Activated CD4-positive, alpha-beta T cell treated with anti-CD3 and anti-CD28 coated beads, Interleukin-2, amount 50 U/mL, for 1 hour (primary cell): Measurements from ENCODE around the gene TADA2A.

Source experiments
- DNase-seq: peaks from one replicate; pipeline ENCODE4 v3.0.0-alpha.2; 2020

Gene TADA2A

GRCh38 chr17:37465069-37465616, 58.5 kb downstream of the TADA2A start:
- DNase-seq: no peak

GRCh38 chr17:37466471-37466870, 59.8 kb downstream of the TADA2A start:
- DNase-seq: no peak

- no peak for DNase-seq
Measured at GRCh38 chr17:37470181-37470580, 63.5 kb downstream of the TADA2A start.

- DNase-seq: no peak
Measured at GRCh38 chr17:37475731-37476420, 69.2 kb downstream of the TADA2A start.

- DNase-seq: no peak
Measured at GRCh38 chr17:37476431-37477120, 69.9 kb downstream of the TADA2A start.

GRCh38 chr17:37478187-37478586, 71.5 kb downstream of the TADA2A start:
- no peak for DNase-seq

GRCh38 chr17:37479025-37479424, 72.3 kb downstream of the TADA2A start:
- no peak for DNase-seq

GRCh38 chr17:37480427-37480826, 73.7 kb downstream of the TADA2A start:
- no peak for DNase-seq

- no peak for DNase-seq
Measured at GRCh38 chr17:37481001-37481665, 74.4 kb downstream of the TADA2A start.

- DNase-seq: no peak
Measured at GRCh38 chr17:37483311-37484039, 76.8 kb downstream of the TADA2A start.

- DNase-seq: no peak
Measured at GRCh38 chr17:37485938-37486570, 79.4 kb downstream of the TADA2A start.

GRCh38 chr17:37488009-37488604, 81.4 kb downstream of the TADA2A start:
- DNase-seq: no peak

- peak; percentile 49 for DNase-seq
Measured at GRCh38 chr17:37488607-37489196, 82.0 kb downstream of the TADA2A start.

- peak; percentile 76 for DNase-seq
Measured at GRCh38 chr17:37489197-37490001, 82.7 kb downstream of the TADA2A start, which contains the start of gene DUSP14. Gene DUSP14 (plus strand): TSS chr17:37489891. CDS start chr17:37512273, 22,382 bp downstream.

GRCh38 chr17:37490022-37490587, 83.4 kb downstream of the TADA2A start:
- DNase-seq: peak; percentile 69

- DNase-seq: no peak
Measured at GRCh38 chr17:37490638-37491614, 84.2 kb downstream of the TADA2A start.

GRCh38 chr17:37492167-37492566, 85.5 kb downstream of the TADA2A start:
- DNase-seq: no peak

- no peak for DNase-seq
Measured at GRCh38 chr17:37493249-37494027, 86.8 kb downstream of the TADA2A start.
